IMR-90 (cell line): ENCODE data around the gene EEF2K. TPM values are rescaled to one million over a fixed set of nuclear protein-coding genes. Genes with fewer than 3 reads are reported as not detected.

ENCODE experiments used
- ATAC-seq: fragments of 200-7000 bp; cut with Tn5 transposase; 2 replicates; pipeline ENCODE4 v1.9.1; 2020; ENCODE audit warnings: low read depth, mild to moderate bottlenecking, moderate library complexity
- BruUV-seq: library from RNA; stranded (reverse); fragments of 400-500 nt; replicated peaks from 2 replicates; lab custom pipeline; 2021; lab: Mats Ljungman, UMichigan
- CTCF ChIA-PET: fragments of 300-600 bp; formaldehyde crosslinking; extraction: SDS; loops from one replicate; lab custom pipeline; 2021; ENCODE audit warnings: antibody characterized with exemption; lab: Yijun Ruan, JAX
- POLR2A ChIA-PET: fragments of 300-600 bp; sonication (Branson Sonifier 250); formaldehyde crosslinking; loops from one replicate; lab custom pipeline; 2022; ENCODE audit warnings: antibody characterized with exemption; ENCODE audit not compliant: unreplicated experiment; lab: Charles Lee
- DNase-seq: peaks from one replicate; pipeline ENCODE4 v3.0.0; 2013
- H2AFZ ChIP-seq: replicated peaks from 2 replicates; pipeline ENCODE3; 2013; ENCODE audit warnings: low read length, mild to moderate bottlenecking; ENCODE audit not compliant: poor library complexity
- H2AK5ac ChIP-seq: 2 replicates; pipeline ENCODE4 v1.6.1; 2013; ENCODE audit warnings: low read depth, low read length, inconsistent platforms
- H2AK9ac ChIP-seq: replicated peaks from 2 replicates; pipeline ENCODE3; 2013; ENCODE audit warnings: mild to moderate bottlenecking, low read depth, low read length, moderate library complexity; ENCODE audit not compliant: poor library complexity
- H2BK120ac ChIP-seq: 2 replicates; pipeline ENCODE4 v1.6.1; 2013; ENCODE audit warnings: low read depth, low read length, inconsistent platforms
- H2BK15ac ChIP-seq: 3 replicates; pipeline ENCODE4 v1.6.1; 2013; ENCODE audit warnings: low read depth, low read length, inconsistent platforms
- H2BK20ac ChIP-seq: 2 replicates; pipeline ENCODE4 v1.6.1; 2013; ENCODE audit warnings: low read depth, mild to moderate bottlenecking, inconsistent platforms, low read length, moderate library complexity
- H2BK5ac ChIP-seq: 2 replicates; pipeline ENCODE4 v1.6.1; 2013; ENCODE audit warnings: mild to moderate bottlenecking, low read depth, low read length, inconsistent platforms; ENCODE audit not compliant: poor library complexity, severe bottlenecking
- H3K14ac ChIP-seq: replicated peaks from 2 replicates; pipeline ENCODE4 v1.6.1; 2013; ENCODE audit warnings: low read depth, low read length, inconsistent platforms
- H3K18ac ChIP-seq: 2 replicates; pipeline ENCODE4 v1.6.1; 2013; ENCODE audit warnings: low read depth, low read length, control low read depth
- H3K23ac ChIP-seq: 2 replicates; pipeline ENCODE4 v1.6.1; 2013; ENCODE audit warnings: low read depth, low read length, inconsistent platforms
- H3K27ac ChIP-seq: 2 replicates; pipeline ENCODE4 v1.5.1; 2013; ENCODE audit warnings: mild to moderate bottlenecking, control low read depth, low read length; ENCODE audit not compliant: insufficient read depth
- H3K27me3 ChIP-seq: 2 replicates; pipeline ENCODE4 v1.6.1; 2013; ENCODE audit warnings: low read length; ENCODE audit not compliant: control insufficient read depth, insufficient read depth
- H3K36me3 ChIP-seq: 2 replicates; pipeline ENCODE4 v1.6.1; 2013; ENCODE audit warnings: low read length, mixed read lengths; ENCODE audit not compliant: control insufficient read depth, insufficient read depth
- H3K4ac ChIP-seq: 2 replicates; pipeline ENCODE4 v1.6.1; 2013; ENCODE audit warnings: low read depth, low read length, inconsistent platforms
- H3K4me1 ChIP-seq: 2 replicates; pipeline ENCODE4 v1.6.1; 2013; ENCODE audit warnings: low read length, mixed read lengths; ENCODE audit not compliant: control insufficient read depth, insufficient read depth
- H3K4me2 ChIP-seq: 2 replicates; pipeline ENCODE4 v1.6.1; 2013; ENCODE audit warnings: low read depth, mild to moderate bottlenecking, control low read depth, low read length, moderate library complexity
- H3K4me3 ChIP-seq: 2 replicates; pipeline ENCODE4 v1.5.1; 2013; ENCODE audit warnings: low read depth, mild to moderate bottlenecking, control low read depth, low read length, moderate library complexity; ENCODE audit not compliant: insufficient read depth
- H3K56ac ChIP-seq: 2 replicates; pipeline ENCODE4 v1.6.1; 2013; ENCODE audit warnings: low read length, inconsistent platforms; ENCODE audit not compliant: insufficient read depth; ENCODE audit errors: extremely low read depth
- H3K79me1 ChIP-seq, 2 experiments: 2 replicates each; pipeline ENCODE4 v1.6.1; 2013; ENCODE audit warnings: low read length in 2 of 2, inconsistent platforms in 1 of 2, low read depth in 1 of 2
- H3K9ac ChIP-seq: 2 replicates; pipeline ENCODE4 v1.6.1; 2013; ENCODE audit warnings: low read depth, low read length, control low read depth
- H3K9me1 ChIP-seq: 2 replicates; pipeline ENCODE4 v1.6.1; 2013; ENCODE audit warnings: low read length, inconsistent platforms; ENCODE audit not compliant: insufficient read depth
- H3K9me3 ChIP-seq: 2 replicates; pipeline ENCODE4 v1.6.1; 2013; ENCODE audit warnings: low read length; ENCODE audit not compliant: control insufficient read depth, insufficient read depth
- H4K20me1 ChIP-seq: 2 replicates; pipeline ENCODE4 v1.6.1; 2013; ENCODE audit warnings: low read length, inconsistent platforms; ENCODE audit not compliant: insufficient read depth
- H4K5ac ChIP-seq: 2 replicates; pipeline ENCODE4 v1.6.1; 2013; ENCODE audit warnings: mild to moderate bottlenecking, low read depth, low read length, control low read depth
- H4K8ac ChIP-seq, 2 experiments: 2 replicates each; pipeline ENCODE4 v1.6.1; 2013; ENCODE audit warnings: low read depth in 2 of 2, low read length in 2 of 2, control low read depth in 1 of 2, inconsistent platforms in 1 of 2
- H4K91ac ChIP-seq: 2 replicates; pipeline ENCODE4 v1.6.1; 2013; ENCODE audit warnings: low read depth, low read length, inconsistent platforms; ENCODE audit not compliant: insufficient read depth
- BHLHE40 ChIP-seq: fragments of 150-350 bp; IDR thresholded peaks from 2 replicates; pipeline ENCODE4 v1.6.1; 2016; ENCODE audit warnings: mild to moderate bottlenecking, low read depth, low read length
- CEBPB ChIP-seq: IDR thresholded peaks from 2 replicates; pipeline ENCODE4 v1.6.1; 2012; ENCODE audit warnings: low read depth, low read length, improper control_type of control experiment
- CHD1 ChIP-seq: IDR thresholded peaks from 2 replicates; pipeline ENCODE4 v1.6.1; 2012; ENCODE audit warnings: low read depth, low read length, improper control_type of control experiment
- FOS ChIP-seq: fragments of 150-350 bp; IDR thresholded peaks from 2 replicates; pipeline ENCODE4 v1.6.1; 2016; ENCODE audit warnings: low read depth, low read length
- MAFK ChIP-seq: IDR thresholded peaks from 2 replicates; pipeline ENCODE4 v1.6.1; 2012; ENCODE audit warnings: low read depth, low read length, improper control_type of control experiment
- MAZ ChIP-seq: IDR thresholded peaks from 2 replicates; pipeline ENCODE4 v1.6.1; 2012; ENCODE audit warnings: low read depth, mild to moderate bottlenecking, low read length, improper control_type of control experiment, moderate library complexity, borderline replicate concordance
- MXI1 ChIP-seq: IDR thresholded peaks from 2 replicates; pipeline ENCODE4 v1.6.1; 2012; ENCODE audit warnings: low read depth, mild to moderate bottlenecking, low read length, moderate library complexity, borderline replicate concordance
- NFE2L2 ChIP-seq: fragments of 150-350 bp; IDR thresholded peaks from 2 replicates; pipeline ENCODE4 v1.6.1; 2016; ENCODE audit warnings: low read depth, mild to moderate bottlenecking, low read length
- POLR2A ChIP-seq: IDR thresholded peaks from 2 replicates; pipeline ENCODE4 v1.6.1; 2012; ENCODE audit warnings: mild to moderate bottlenecking, low read depth, low read length
- RAD21 ChIP-seq: IDR thresholded peaks from 2 replicates; pipeline ENCODE4 v1.6.1; 2012; ENCODE audit warnings: low read length, improper control_type of control experiment
- RCOR1 ChIP-seq: IDR thresholded peaks from 2 replicates; pipeline ENCODE4 v1.6.1; 2012; ENCODE audit warnings: mild to moderate bottlenecking, low read length, improper control_type of control experiment; ENCODE audit not compliant: insufficient replicate concordance
- RFX5 ChIP-seq: IDR thresholded peaks from 2 replicates; pipeline ENCODE4 v1.8.0; 2012; ENCODE audit warnings: low read depth, mild to moderate bottlenecking, low read length, moderate library complexity
- SMC3 ChIP-seq: fragments of 150-350 bp; IDR thresholded peaks from 2 replicates; pipeline ENCODE4 v1.6.1; 2016; ENCODE audit warnings: low read depth, mild to moderate bottlenecking, antibody characterized with exemption, low read length, moderate library complexity
- WGBS, 2 experiments: methylation state at CpG; one replicate each; pipeline versions ENCODE4 v1.1.5 to v1.1.7; 2013; ENCODE audit warnings: missing lambda C conversion rate in 2 of 2; ENCODE audit not compliant: insufficient read length in 1 of 2; ENCODE audit errors: extremely low coverage in 2 of 2; 5-methylcytosine and 5-hydroxymethylcytosine counted together
- dilution Hi-C: fragments of 300-500 bp; cut with HindIII; formaldehyde crosslinking; loops from one replicate; pipeline ENCODE4 v1.14.3; 2018; ENCODE audit warnings: low sequenced_read_pairs; ENCODE audit not compliant: unreplicated experiment
- in situ Hi-C: fragments of 300-500 bp; cut with MboI; formaldehyde crosslinking; loops from 3 replicates; pipeline ENCODE4 v1.14.3; 2019; ENCODE audit warnings: low sequenced_read_pairs, inconsistent platforms, mixed read lengths
- intact Hi-C: fragments of 100-400 bp; cut with micrococcal nuclease; formaldehyde crosslinking; loops from 2 replicates; pipeline ENCODE4 v1.10.0; 2022
- polyA plus RNA-seq, 3 experiments: library from polyadenylated mRNA; depleted of rRNA; stranded (reverse); fragments of >200 nt; gene quantifications; 2 replicates each; pipeline ENCODE4 v1.2.3, GENCODE V29; 2012; ENCODE audit warnings: low replicate concordance in 1 of 3
- total RNA-seq: library from RNA; depleted of rRNA; stranded (reverse); fragments of >200 nt; gene quantifications from 2 replicates; pipeline ENCODE4 v1.2.3, GENCODE V29; 2012
- TF ChIP-seq, protein P1 (sequence below): conservative IDR thresholded peaks from 2 replicates; pipeline ENCODE4 v1.5.1; 2012; ENCODE audit warnings: mild to moderate bottlenecking, low read depth, low read length, improper control_type of control experiment
- TF ChIP-seq, protein P2 (sequence below): fragments of 150-350 bp; IDR thresholded peaks from 2 replicates; pipeline ENCODE4 v1.6.1; 2016; ENCODE audit warnings: low read depth, mild to moderate bottlenecking, low read length, moderate library complexity, borderline replicate concordance
- TF ChIP-seq, protein P3 (sequence below): fragments of 150-350 bp; IDR thresholded peaks from 2 replicates; pipeline ENCODE4 v1.6.1; 2017; ENCODE audit warnings: mild to moderate bottlenecking, antibody characterized with exemption, low read length, low read depth

The EEF2K gene
- total and polyA plus RNA-seq, 2 of the 4 experiments (the other 2 are of a cell fraction), result 9.7 to 16.5 TPM

DNA sequence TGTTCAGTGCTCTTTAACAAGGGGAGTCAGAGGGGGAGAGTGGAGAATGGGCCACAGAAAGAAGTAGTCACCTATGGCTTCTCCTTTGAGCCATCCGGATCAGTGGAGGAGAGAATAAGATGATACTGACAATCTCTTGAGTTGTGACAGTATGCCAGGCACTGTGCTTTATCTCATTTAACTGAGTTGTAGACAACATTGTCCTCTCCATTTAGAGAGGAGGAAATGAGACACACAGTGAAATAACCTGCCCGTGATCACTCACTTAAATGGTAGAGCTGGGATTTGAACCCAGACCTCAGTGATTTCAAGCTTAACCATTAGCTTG lies 17.8 kb upstream of the EEF2K start:
- ChIA-PET POLR2A (no interaction called here), CTCF (interaction anchor here (0.6 to 3.9 kb wide), 24 partner anchors 8 to 238 kb away, joined by 3 to 23 read pairs (median 4); partner anchors contain the start of gene VWA3A)
- Histone ChIP-seq H2AK5ac (no peak overlapping the region), H2BK120ac (no peak overlapping the region), H4K91ac (no peak overlapping the region), H3K4me2 (no peak overlapping the region), H4K5ac (no peak overlapping the region), H3K27ac (no peak overlapping the region), H2BK20ac (no peak overlapping the region), H4K20me1 (no peaks in the 10 kb centered on the region), H3K79me1 (peaks cover 0 to 3% of the 10 kb centered on the region in 2 experiments; a peak in 1 of 4 replicates), H2AK9ac (no peak overlapping the region), H3K9me1 (peaks cover 7% of the 10 kb centered on the region; the same call in 1 of the 2 replicates), H3K56ac (no peak overlapping the region), H3K27me3 (no peaks in the 10 kb centered on the region; the same call in 1 of the 2 replicates), H3K4me3 (no peak overlapping the region), H3K9ac (no peak overlapping the region), H3K9me3 (no peaks in the 10 kb centered on the region), H3K4ac (no peak overlapping the region), H3K36me3 (no peaks in the 10 kb centered on the region), H3K4me1 (peaks cover 4% of the 10 kb centered on the region; the same call in 1 of the 2 replicates), H2BK5ac (no peak overlapping the region), H2BK15ac (no peak overlapping the region), H3K23ac (no peak overlapping the region), H3K18ac (no peak overlapping the region), H4K8ac (no peak overlapping the region), H2AFZ (peak overlapping the region; percentile 60), H3K14ac (no peak overlapping the region)
- no CpG with 5 or more reads among the region's 2 CpGs for WGBS, 2 experiments
- no peak for ATAC-seq
- no TSS peak for BruUV-seq
- intact Hi-C loops, result loop anchor here (1.0 to 5.0 kb wide), 5 partner anchors 89 to 531 kb away; partner anchors contain the start of gene PDZD9
- no peak for DNase-seq
- in situ Hi-C loops, result no loop called here
- TF ChIP-seq RAD21, result no peak
- no peak for TF ChIP-seq RFX5
- TF ChIP-seq CHD1, result no peak
- TF ChIP-seq BHLHE40, result no peak
- TF ChIP-seq RCOR1, result no peak
- TF ChIP-seq, protein P1, sequence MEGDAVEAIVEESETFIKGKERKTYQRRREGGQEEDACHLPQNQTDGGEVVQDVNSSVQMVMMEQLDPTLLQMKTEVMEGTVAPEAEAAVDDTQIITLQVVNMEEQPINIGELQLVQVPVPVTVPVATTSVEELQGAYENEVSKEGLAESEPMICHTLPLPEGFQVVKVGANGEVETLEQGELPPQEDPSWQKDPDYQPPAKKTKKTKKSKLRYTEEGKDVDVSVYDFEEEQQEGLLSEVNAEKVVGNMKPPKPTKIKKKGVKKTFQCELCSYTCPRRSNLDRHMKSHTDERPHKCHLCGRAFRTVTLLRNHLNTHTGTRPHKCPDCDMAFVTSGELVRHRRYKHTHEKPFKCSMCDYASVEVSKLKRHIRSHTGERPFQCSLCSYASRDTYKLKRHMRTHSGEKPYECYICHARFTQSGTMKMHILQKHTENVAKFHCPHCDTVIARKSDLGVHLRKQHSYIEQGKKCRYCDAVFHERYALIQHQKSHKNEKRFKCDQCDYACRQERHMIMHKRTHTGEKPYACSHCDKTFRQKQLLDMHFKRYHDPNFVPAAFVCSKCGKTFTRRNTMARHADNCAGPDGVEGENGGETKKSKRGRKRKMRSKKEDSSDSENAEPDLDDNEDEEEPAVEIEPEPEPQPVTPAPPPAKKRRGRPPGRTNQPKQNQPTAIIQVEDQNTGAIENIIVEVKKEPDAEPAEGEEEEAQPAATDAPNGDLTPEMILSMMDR, result no peak
- no peak for TF ChIP-seq SMC3
- TF ChIP-seq POLR2A, result no peak
- TF ChIP-seq MXI1, result no peak
- no peak for TF ChIP-seq FOS
- TF ChIP-seq CEBPB, result no peak
- no peak for TF ChIP-seq NFE2L2
- TF ChIP-seq, protein P2, sequence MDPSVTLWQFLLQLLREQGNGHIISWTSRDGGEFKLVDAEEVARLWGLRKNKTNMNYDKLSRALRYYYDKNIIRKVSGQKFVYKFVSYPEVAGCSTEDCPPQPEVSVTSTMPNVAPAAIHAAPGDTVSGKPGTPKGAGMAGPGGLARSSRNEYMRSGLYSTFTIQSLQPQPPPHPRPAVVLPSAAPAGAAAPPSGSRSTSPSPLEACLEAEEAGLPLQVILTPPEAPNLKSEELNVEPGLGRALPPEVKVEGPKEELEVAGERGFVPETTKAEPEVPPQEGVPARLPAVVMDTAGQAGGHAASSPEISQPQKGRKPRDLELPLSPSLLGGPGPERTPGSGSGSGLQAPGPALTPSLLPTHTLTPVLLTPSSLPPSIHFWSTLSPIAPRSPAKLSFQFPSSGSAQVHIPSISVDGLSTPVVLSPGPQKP, result no peak
- no peak for TF ChIP-seq MAFK
- TF ChIP-seq, protein P3, sequence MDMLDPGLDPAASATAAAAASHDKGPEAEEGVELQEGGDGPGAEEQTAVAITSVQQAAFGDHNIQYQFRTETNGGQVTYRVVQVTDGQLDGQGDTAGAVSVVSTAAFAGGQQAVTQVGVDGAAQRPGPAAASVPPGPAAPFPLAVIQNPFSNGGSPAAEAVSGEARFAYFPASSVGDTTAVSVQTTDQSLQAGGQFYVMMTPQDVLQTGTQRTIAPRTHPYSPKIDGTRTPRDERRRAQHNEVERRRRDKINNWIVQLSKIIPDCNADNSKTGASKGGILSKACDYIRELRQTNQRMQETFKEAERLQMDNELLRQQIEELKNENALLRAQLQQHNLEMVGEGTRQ, result no peak
- no peak for TF ChIP-seq MAZ
- dilution Hi-C loops, result no loop called here
